Measurements from ENCODE around the gene RBBP8.

- TF ChIP-seq CTCF (IDR thresholded peaks at IDR 0.05) (no peak), POLR2A (IDR thresholded peaks at IDR 0.05) (no peak), EP300 (IDR thresholded peaks at IDR 0.05) (no peak), POLR2AphosphoS5 (IDR thresholded peaks at IDR 0.05) (no peak)
These were observed 99.9 kb downstream of the RBBP8 start for GRCh38 chr18:23033056-23033455.

Data from gastroesophageal sphincter (tissue), 3 donors.